ENCODE results near the gene PTPRB.
A peak's percentile ranks its signal among the peaks of the same experiment; 100 is the strongest.

PTPRB gene

DNA sequence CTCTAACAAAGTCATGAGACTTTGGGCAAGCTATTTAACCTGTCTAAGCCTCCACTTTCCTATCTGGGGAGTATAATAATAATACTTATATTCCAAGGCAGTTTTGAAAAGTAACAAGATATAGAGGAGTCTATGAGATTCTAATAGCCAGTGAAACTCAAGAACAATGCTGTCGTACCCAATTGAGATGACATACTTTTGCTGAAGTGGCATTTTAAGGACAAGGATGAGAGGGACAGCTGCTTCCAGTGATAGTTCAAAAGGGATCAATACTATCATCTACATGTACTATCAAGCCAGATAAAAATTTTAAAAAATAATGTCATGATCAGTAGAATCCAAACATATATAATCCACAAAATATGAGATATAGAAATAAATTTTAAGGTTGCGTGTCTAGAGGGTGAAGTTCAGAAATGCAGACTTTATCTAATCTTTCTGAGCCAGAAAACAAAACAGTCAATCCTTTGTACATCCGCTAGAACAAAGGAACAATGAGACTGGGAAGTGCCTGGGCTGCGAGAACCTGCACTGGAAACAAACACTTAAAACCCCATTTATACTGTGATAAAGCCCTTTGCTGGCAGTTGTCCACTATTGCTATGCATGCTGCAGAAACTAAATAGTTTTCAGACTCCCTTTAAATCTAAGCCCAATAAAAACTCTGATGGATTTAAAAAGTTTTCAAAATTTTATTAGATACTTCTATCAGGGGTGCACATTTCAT is 38.6 kb downstream of the PTPRB start:
- no peak overlapping the region for H3K4me3 ChIP-seq (ENCODE audit: low read depth, low read length)
- DNase-seq (ENCODE audit: low read depth): no peak
- no peak for TF ChIP-seq MAX (IDR thresholded peaks at IDR 0.05; ENCODE audit: low read depth, low read length)
- TF ChIP-seq MYC (IDR thresholded peaks at IDR 0.05; ENCODE audit: low read depth, low read length): no peak
- TF ChIP-seq CTCF (IDR thresholded peaks at IDR 0.05; ENCODE audit: low read depth, low read length): no peak
- no peak for TF ChIP-seq POLR2A (IDR thresholded peaks at IDR 0.05; ENCODE audit: extremely low read depth, insufficient read length)

GRCh38 chr12:70592664-70593063 is 44.6 kb downstream of the PTPRB start:
- DNase-seq (ENCODE audit: low read depth): no peak
- TF ChIP-seq CTCF (IDR thresholded peaks at IDR 0.05; ENCODE audit: low read depth, low read length) (no peak), MAX (IDR thresholded peaks at IDR 0.05; ENCODE audit: low read depth, low read length) (no peak), MYC (IDR thresholded peaks at IDR 0.05; ENCODE audit: low read depth, low read length) (no peak), POLR2A (IDR thresholded peaks at IDR 0.05; ENCODE audit: extremely low read depth, insufficient read length) (no peak)
- no peak overlapping the region for H3K4me3 ChIP-seq (ENCODE audit: low read depth, low read length)

- TF ChIP-seq MYC (IDR thresholded peaks at IDR 0.05; ENCODE audit: low read depth, low read length): no peak
- no peak for TF ChIP-seq MAX (IDR thresholded peaks at IDR 0.05; ENCODE audit: low read depth, low read length)
- TF ChIP-seq POLR2A (IDR thresholded peaks at IDR 0.05; ENCODE audit: extremely low read depth, insufficient read length): no peak
- no peak for TF ChIP-seq CTCF (IDR thresholded peaks at IDR 0.05; ENCODE audit: low read depth, low read length)
- H3K4me3 ChIP-seq (ENCODE audit: low read depth, low read length): no peak overlapping the region
- peak; percentile 69 for DNase-seq (ENCODE audit: low read depth)
Observed at GRCh38 chr12:70590549-70591226, 46.5 kb downstream of the PTPRB start.

GRCh38 chr12:70590051-70590450 is 47.2 kb downstream of the PTPRB start:
- H3K4me3 ChIP-seq (ENCODE audit: low read depth, low read length): no peak overlapping the region
- peak; percentile 72 for DNase-seq (ENCODE audit: low read depth)
- peak; percentile 81 for TF ChIP-seq CTCF (IDR thresholded peaks at IDR 0.05; ENCODE audit: low read depth, low read length)
- no peak for TF ChIP-seq MYC (IDR thresholded peaks at IDR 0.05; ENCODE audit: low read depth, low read length)
- TF ChIP-seq POLR2A (IDR thresholded peaks at IDR 0.05; ENCODE audit: extremely low read depth, insufficient read length): no peak
- no peak for TF ChIP-seq MAX (IDR thresholded peaks at IDR 0.05; ENCODE audit: low read depth, low read length)

DNA sequence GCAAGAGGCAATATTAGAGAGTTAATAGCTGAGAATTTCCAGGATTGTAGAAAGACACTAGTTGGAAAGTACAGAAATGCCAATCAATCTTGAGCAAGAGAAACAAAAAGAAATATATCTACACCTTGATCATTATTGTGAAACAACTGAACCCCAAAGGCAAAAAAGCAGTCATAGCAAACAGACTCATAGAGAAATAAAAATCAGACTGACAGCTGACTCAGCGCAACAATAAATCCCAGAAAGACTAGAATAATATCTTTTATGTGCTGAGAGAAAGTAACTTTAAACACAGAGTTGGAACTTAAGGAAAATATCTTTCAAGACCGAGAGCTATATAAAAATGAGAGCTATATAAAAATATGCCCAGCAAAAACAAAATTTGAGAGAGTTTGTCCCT is 52.9 kb downstream of the PTPRB start:
- no peak for DNase-seq (ENCODE audit: low read depth)
- H3K4me3 ChIP-seq (ENCODE audit: low read depth, low read length): no peak overlapping the region
- TF ChIP-seq MYC (IDR thresholded peaks at IDR 0.05; ENCODE audit: low read depth, low read length): no peak
- TF ChIP-seq POLR2A (IDR thresholded peaks at IDR 0.05; ENCODE audit: extremely low read depth, insufficient read length): no peak
- no peak for TF ChIP-seq CTCF (IDR thresholded peaks at IDR 0.05; ENCODE audit: low read depth, low read length)
- no peak for TF ChIP-seq MAX (IDR thresholded peaks at IDR 0.05; ENCODE audit: low read depth, low read length)
